H9 (cell line): ENCODE data around the gene DEFB131B. TPM values are rescaled to one million over a fixed set of nuclear protein-coding genes. Genes with fewer than 3 reads are reported as not detected.

Experiments
- DNase-seq: peaks from one replicate; pipeline ENCODE4 v3.0.0-alpha.2; 2017
- H2AFZ ChIP-seq: one replicate; pipeline ENCODE4 v1.6.1; 2013; ENCODE audit warnings: mild to moderate bottlenecking, low read length, control low read depth, moderate library complexity
- H2AK5ac ChIP-seq: 2 replicates; pipeline ENCODE4 v1.6.1; 2013; ENCODE audit warnings: low read length, control low read depth, mixed read lengths; ENCODE audit not compliant: insufficient read length
- H2BK120ac ChIP-seq: one replicate; pipeline ENCODE4 v1.6.1; 2013; ENCODE audit warnings: low read depth, mild to moderate bottlenecking, low read length, control low read depth, inconsistent platforms; ENCODE audit not compliant: poor library complexity, severe bottlenecking
- H2BK12ac ChIP-seq: 2 replicates; pipeline ENCODE4 v1.6.1; 2013; ENCODE audit warnings: low read length, control low read depth, mixed read lengths, low read depth; ENCODE audit not compliant: insufficient read length
- H2BK15ac ChIP-seq: 2 replicates; pipeline ENCODE4 v1.6.1; 2013; ENCODE audit warnings: low read depth, low read length, control low read depth
- H2BK20ac ChIP-seq: one replicate; pipeline ENCODE4 v1.6.1; 2013; ENCODE audit warnings: low read depth, mild to moderate bottlenecking, low read length, control low read depth, inconsistent platforms; ENCODE audit not compliant: poor library complexity, severe bottlenecking
- H2BK5ac ChIP-seq: 2 replicates; pipeline ENCODE4 v1.6.1; 2013; ENCODE audit warnings: low read length, control low read depth, mixed read lengths; ENCODE audit not compliant: insufficient read length
- H3K14ac ChIP-seq: 2 replicates; pipeline ENCODE4 v1.6.1; 2013; ENCODE audit warnings: low read length, control low read depth; ENCODE audit not compliant: insufficient read depth
- H3K18ac ChIP-seq: 2 replicates; pipeline ENCODE4 v1.6.1; 2013; ENCODE audit warnings: low read depth, mild to moderate bottlenecking, mixed read lengths, low read length, control low read depth; ENCODE audit not compliant: insufficient read length
- H3K23ac ChIP-seq: 2 replicates; pipeline ENCODE4 v1.6.1; 2013; ENCODE audit warnings: low read length, control low read depth, mixed read lengths, low read depth; ENCODE audit not compliant: insufficient read length
- H3K23me2 ChIP-seq: 2 replicates; pipeline ENCODE4 v1.6.1; 2013; ENCODE audit warnings: low read depth, mild to moderate bottlenecking, mixed read lengths, low read length, control low read depth; ENCODE audit not compliant: insufficient read length, poor library complexity, severe bottlenecking
- H3K27ac ChIP-seq: 2 replicates; pipeline ENCODE4 v1.5.1; 2013; ENCODE audit warnings: low read length, control low read depth, mixed read lengths, low read depth; ENCODE audit not compliant: insufficient read length
- H3K27me3 ChIP-seq: 2 replicates; pipeline ENCODE4 v1.6.1; 2013; ENCODE audit warnings: low read length, control low read depth, inconsistent platforms; ENCODE audit not compliant: insufficient read depth
- H3K4ac ChIP-seq: 2 replicates; pipeline ENCODE4 v1.6.1; 2013; ENCODE audit warnings: low read depth, mild to moderate bottlenecking, control low read depth, inconsistent platforms, low read length, moderate library complexity
- H3K4me1 ChIP-seq: 2 replicates; pipeline ENCODE4 v1.6.1; 2013; ENCODE audit warnings: low read length, control low read depth, inconsistent platforms; ENCODE audit not compliant: insufficient read depth
- H3K4me2 ChIP-seq: 2 replicates; pipeline ENCODE4 v1.6.1; 2013; ENCODE audit warnings: low read length, control low read depth, mixed read lengths; ENCODE audit not compliant: insufficient read length, insufficient read depth
- H3K56ac ChIP-seq: 2 replicates; pipeline ENCODE4 v1.6.1; 2013; ENCODE audit warnings: low read depth, mild to moderate bottlenecking, mixed read lengths, low read length, control low read depth; ENCODE audit not compliant: insufficient read length
- H3K79me1 ChIP-seq: 2 replicates; pipeline ENCODE4 v1.6.1; 2013; ENCODE audit warnings: low read depth, mild to moderate bottlenecking, moderate library complexity, low read length, control low read depth, inconsistent platforms; ENCODE audit not compliant: insufficient read depth, poor library complexity, severe bottlenecking
- H3K79me2 ChIP-seq: 2 replicates; pipeline ENCODE4 v1.6.1; 2013; ENCODE audit warnings: low read length, control low read depth, inconsistent platforms; ENCODE audit not compliant: insufficient read depth
- H3K9ac ChIP-seq: 2 replicates; pipeline ENCODE4 v1.6.1; 2013; ENCODE audit warnings: low read length, control low read depth, mixed read lengths; ENCODE audit not compliant: insufficient read length; ENCODE audit errors: extremely low read depth
- H3K9me3 ChIP-seq: one replicate; pipeline ENCODE4 v1.6.1; 2013; ENCODE audit warnings: low read depth, low read length, inconsistent platforms; ENCODE audit not compliant: control insufficient read depth
- H3T11ph ChIP-seq: one replicate; pipeline ENCODE4 v1.6.1; 2013; ENCODE audit warnings: mild to moderate bottlenecking, low read length, control low read depth, inconsistent platforms
- H4K20me1 ChIP-seq: one replicate; pipeline ENCODE4 v1.6.1; 2013; ENCODE audit not compliant: control insufficient read depth, insufficient read length, insufficient read depth
- H4K5ac ChIP-seq: 2 replicates; pipeline ENCODE4 v1.6.1; 2013; ENCODE audit warnings: low read depth, mild to moderate bottlenecking, mixed read lengths, low read length, control low read depth; ENCODE audit not compliant: insufficient read length
- H4K8ac ChIP-seq: replicated peaks from 2 replicates; pipeline ENCODE4 v1.6.1; 2013; ENCODE audit warnings: low read length, control low read depth, mixed read lengths, low read depth; ENCODE audit not compliant: insufficient read length
- H4K91ac ChIP-seq: 2 replicates; pipeline ENCODE4 v1.6.1; 2013; ENCODE audit warnings: low read depth, mild to moderate bottlenecking, moderate library complexity, mixed read lengths, low read length, control low read depth; ENCODE audit not compliant: insufficient read length
- H3K27ac Mint-ChIP-seq, 3 experiments: 2 replicates in 2 of 3; 3 replicates in 1 of 3; pipeline ENCODE4 v1.8.0; 2020 to 2021; ENCODE audit warnings: mixed read lengths in 3 of 3, mild to moderate bottlenecking in 1 of 3, moderate library complexity in 1 of 3
- H3K27me3 Mint-ChIP-seq: 2 replicates; pipeline ENCODE4 v1.8.0; 2021; ENCODE audit warnings: low read depth, mild to moderate bottlenecking, moderate library complexity, mixed read lengths
- H3K36me3 Mint-ChIP-seq, 3 experiments: 2 replicates in 2 of 3; 3 replicates in 1 of 3; pipeline ENCODE4 v1.8.0; 2020 to 2021; ENCODE audit warnings: low read depth in 3 of 3, mixed read lengths in 3 of 3; ENCODE audit not compliant: insufficient read depth in 1 of 3
- H3K4me1 Mint-ChIP-seq, 2 experiments: 2 replicates each; pipeline ENCODE4 v1.8.0; 2020; ENCODE audit warnings: mixed read lengths in 2 of 2
- H3K4me3 Mint-ChIP-seq, 2 experiments: 2 replicates in 1 of 2; 3 replicates in 1 of 2; pipeline ENCODE4 v1.8.0; 2020 to 2021; ENCODE audit warnings: mild to moderate bottlenecking in 2 of 2, mixed read lengths in 2 of 2, moderate library complexity in 1 of 2
- H3K9me3 Mint-ChIP-seq, 2 experiments: 2 replicates in 1 of 2; 3 replicates in 1 of 2; pipeline ENCODE4 v1.8.0; 2020; ENCODE audit warnings: mild to moderate bottlenecking in 2 of 2, mixed read lengths in 2 of 2, moderate library complexity in 1 of 2
- WGBS: extraction: QIAGEN DNeasy Blood & Tissue Kit; methylation state at CpG from one replicate; pipeline ENCODE4 v1.1.7; 2013; ENCODE audit warnings: missing lambda C conversion rate, low lambda C conversion rate, mixed read lengths; ENCODE audit not compliant: insufficient read length; ENCODE audit errors: extremely low coverage; 5-methylcytosine and 5-hydroxymethylcytosine counted together
- total RNA-seq: library from RNA; stranded (reverse); gene quantifications from 2 replicates; pipeline ENCODE4 v1.2.1, GENCODE V29; 2021
- TF ChIP-seq, protein P1 (sequence below): fragments of 200-600 bp; sonication (generic); conservative IDR thresholded peaks from 3 replicates; pipeline ENCODE4 v1.8.0; 2021; ENCODE audit warnings: antibody characterized with exemption, mild to moderate bottlenecking

DEFB131B gene
- total RNA-seq, 1 experiment from 2014 or later, result not detected

DNA sequence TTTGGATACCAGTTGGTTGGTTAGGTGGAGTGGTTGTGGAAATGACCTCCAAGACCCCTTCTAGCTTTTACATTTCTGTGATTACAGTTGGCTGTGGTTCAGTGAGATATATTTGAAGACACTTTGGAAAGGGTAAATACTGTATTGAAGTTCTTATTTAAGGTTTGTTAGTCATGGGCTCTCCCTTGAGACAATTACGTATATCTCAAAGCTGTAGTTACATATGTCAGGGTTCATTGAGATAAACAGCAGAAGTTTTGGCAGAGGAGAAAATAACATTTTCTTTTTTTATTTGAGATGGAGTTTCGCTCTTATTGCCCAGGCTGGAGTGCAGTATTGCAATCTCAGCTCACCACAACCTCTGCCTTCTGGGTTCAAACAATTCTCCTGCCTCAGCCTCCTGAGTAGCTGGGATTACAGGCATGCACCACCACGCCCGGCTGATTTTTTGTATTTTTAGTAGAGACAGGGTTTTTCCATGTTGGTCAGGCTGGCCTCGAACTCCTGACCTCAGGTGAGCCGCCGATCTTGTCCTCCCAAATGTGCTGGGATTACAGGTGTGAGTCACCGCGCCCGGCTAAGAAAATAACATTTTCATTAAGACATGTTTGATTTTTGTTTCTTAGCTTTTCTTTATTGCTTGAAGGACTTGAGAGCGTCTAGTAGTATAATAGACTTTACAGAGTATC lies 52.4 kb downstream of the DEFB131B start:
- no peaks in the 10 kb centered on the region for H3K27me3 ChIP-seq
- H4K91ac ChIP-seq, result no peak overlapping the region
- no peak overlapping the region for H3K9ac ChIP-seq
- H3K4me2 ChIP-seq, result peak overlapping the region; percentile 82
- peaks cover 9 to 24% of the 10 kb centered on the region in 2 experiments for H3K4me1 Mint-ChIP-seq
- no peak overlapping the region for H3T11ph ChIP-seq
- no peaks in the 10 kb centered on the region for H3K9me3 Mint-ChIP-seq
- H3K4me3 Mint-ChIP-seq, result peak overlapping the region; percentile 97 to 99
- no peak overlapping the region for H4K8ac ChIP-seq
- H3K79me1 ChIP-seq, result peaks cover 12% of the 10 kb centered on the region
- no peak overlapping the region for H3K27ac ChIP-seq
- no peak for DNase-seq
- no peak overlapping the region for H3K23ac ChIP-seq
- peaks cover 1 to 9% (median 7%) of the 10 kb centered on the region in 3 experiments; a peak in 5 of 7 replicates for H3K36me3 Mint-ChIP-seq
- no peak overlapping the region for H2BK120ac ChIP-seq
- H3K14ac ChIP-seq, result no peak overlapping the region
- H3K27me3 Mint-ChIP-seq, result no peaks in the 10 kb centered on the region
- H3K27ac Mint-ChIP-seq, result no peak overlapping the region
- no peak overlapping the region for H2BK5ac ChIP-seq
- H2BK15ac ChIP-seq, result no peak overlapping the region
- H2AFZ ChIP-seq, result no peak overlapping the region
- TF ChIP-seq, protein P1, sequence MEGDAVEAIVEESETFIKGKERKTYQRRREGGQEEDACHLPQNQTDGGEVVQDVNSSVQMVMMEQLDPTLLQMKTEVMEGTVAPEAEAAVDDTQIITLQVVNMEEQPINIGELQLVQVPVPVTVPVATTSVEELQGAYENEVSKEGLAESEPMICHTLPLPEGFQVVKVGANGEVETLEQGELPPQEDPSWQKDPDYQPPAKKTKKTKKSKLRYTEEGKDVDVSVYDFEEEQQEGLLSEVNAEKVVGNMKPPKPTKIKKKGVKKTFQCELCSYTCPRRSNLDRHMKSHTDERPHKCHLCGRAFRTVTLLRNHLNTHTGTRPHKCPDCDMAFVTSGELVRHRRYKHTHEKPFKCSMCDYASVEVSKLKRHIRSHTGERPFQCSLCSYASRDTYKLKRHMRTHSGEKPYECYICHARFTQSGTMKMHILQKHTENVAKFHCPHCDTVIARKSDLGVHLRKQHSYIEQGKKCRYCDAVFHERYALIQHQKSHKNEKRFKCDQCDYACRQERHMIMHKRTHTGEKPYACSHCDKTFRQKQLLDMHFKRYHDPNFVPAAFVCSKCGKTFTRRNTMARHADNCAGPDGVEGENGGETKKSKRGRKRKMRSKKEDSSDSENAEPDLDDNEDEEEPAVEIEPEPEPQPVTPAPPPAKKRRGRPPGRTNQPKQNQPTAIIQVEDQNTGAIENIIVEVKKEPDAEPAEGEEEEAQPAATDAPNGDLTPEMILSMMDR, result no peak
- no CpG with 5 or more reads among the region's 11 CpGs for WGBS
- H3K4me1 ChIP-seq, result no peaks in the 10 kb centered on the region; the same call in 1 of the 2 replicates
- no peak overlapping the region for H2AK5ac ChIP-seq
- H2BK12ac ChIP-seq, result no peak overlapping the region
- H4K5ac ChIP-seq, result no peak overlapping the region
- peaks cover 35% of the 10 kb centered on the region for H3K79me2 ChIP-seq
- H3K23me2 ChIP-seq, result peaks cover 10% of the 10 kb centered on the region
- H3K18ac ChIP-seq, result no peak overlapping the region
- H3K56ac ChIP-seq, result no peak overlapping the region
- no peak overlapping the region for H2BK20ac ChIP-seq
- no peak overlapping the region for H3K4ac ChIP-seq
- no peaks in the 10 kb centered on the region for H4K20me1 ChIP-seq
- no peaks in the 10 kb centered on the region for H3K9me3 ChIP-seq
